Left ventricle myocardium inferior (tissue), 1 donor: Measurements from ENCODE around the gene PEX16. TPM values are rescaled to one million over a fixed set of nuclear protein-coding genes. Genes with fewer than 3 reads are reported as not detected.

Experiments
- DNase-seq: peaks from one replicate; pipeline ENCODE4 v3.0.0-alpha.2; 2020
- H3K27ac ChIP-seq: fragments of 200-600 bp; replicated peaks from 2 replicates; pipeline ENCODE4 v1.8.0; 2021
- H3K27me3 ChIP-seq: fragments of 200-600 bp; 2 replicates; pipeline ENCODE4 v1.8.0; 2021; ENCODE audit warnings: low read depth
- H3K36me3 ChIP-seq: fragments of 200-600 bp; 2 replicates; pipeline ENCODE4 v1.8.0; 2021
- H3K4me1 ChIP-seq: fragments of 200-600 bp; 2 replicates; pipeline ENCODE4 v1.8.0; 2021
- H3K4me3 ChIP-seq: fragments of 200-600 bp; 2 replicates; pipeline ENCODE4 v1.8.0; 2021; ENCODE audit warnings: mild to moderate bottlenecking, moderate library complexity
- H3K9me3 ChIP-seq: fragments of 200-600 bp; replicated peaks from 2 replicates; pipeline ENCODE4 v1.8.0; 2021
- intact Hi-C: fragments of 100-400 bp; cut with micrococcal nuclease; formaldehyde crosslinking; loops from one replicate; pipeline ENCODE4 v1.11.0; 2022
- total RNA-seq: library from RNA; stranded (reverse); fragmentation: NEBNext Ultra II Directional; extraction: Animal tissue kit (Norgen Biotek cat#: 25700); gene quantifications from one replicate; pipeline ENCODE4 v1.2.1, GENCODE V29; 2021
- TF ChIP-seq, protein P1 (sequence below): fragments of 200-600 bp; IDR thresholded peaks from 2 replicates; pipeline ENCODE4 v1.8.0; 2021; ENCODE audit warnings: antibody characterized with exemption, mild to moderate bottlenecking, borderline replicate concordance
- donor health status: DM: no; HTN: yes; CAD: no; lungs with severe emphysema.

Gene PEX16
- total RNA-seq, 1 donor from 2014 or later: 10.9 TPM

- H3K4me1 ChIP-seq: peaks cover 33% of the 10 kb centered on the region
- H3K9me3 ChIP-seq: no peaks in the 10 kb centered on the region
- H3K36me3 ChIP-seq: peaks cover 11% of the 10 kb centered on the region
- intact Hi-C loops: no loop called here
- H3K27ac ChIP-seq: no peak overlapping the region
- no peak overlapping the region for H3K4me3 ChIP-seq
- DNase-seq: peak; percentile 10
- TF ChIP-seq, protein P1, sequence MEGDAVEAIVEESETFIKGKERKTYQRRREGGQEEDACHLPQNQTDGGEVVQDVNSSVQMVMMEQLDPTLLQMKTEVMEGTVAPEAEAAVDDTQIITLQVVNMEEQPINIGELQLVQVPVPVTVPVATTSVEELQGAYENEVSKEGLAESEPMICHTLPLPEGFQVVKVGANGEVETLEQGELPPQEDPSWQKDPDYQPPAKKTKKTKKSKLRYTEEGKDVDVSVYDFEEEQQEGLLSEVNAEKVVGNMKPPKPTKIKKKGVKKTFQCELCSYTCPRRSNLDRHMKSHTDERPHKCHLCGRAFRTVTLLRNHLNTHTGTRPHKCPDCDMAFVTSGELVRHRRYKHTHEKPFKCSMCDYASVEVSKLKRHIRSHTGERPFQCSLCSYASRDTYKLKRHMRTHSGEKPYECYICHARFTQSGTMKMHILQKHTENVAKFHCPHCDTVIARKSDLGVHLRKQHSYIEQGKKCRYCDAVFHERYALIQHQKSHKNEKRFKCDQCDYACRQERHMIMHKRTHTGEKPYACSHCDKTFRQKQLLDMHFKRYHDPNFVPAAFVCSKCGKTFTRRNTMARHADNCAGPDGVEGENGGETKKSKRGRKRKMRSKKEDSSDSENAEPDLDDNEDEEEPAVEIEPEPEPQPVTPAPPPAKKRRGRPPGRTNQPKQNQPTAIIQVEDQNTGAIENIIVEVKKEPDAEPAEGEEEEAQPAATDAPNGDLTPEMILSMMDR: no peak
- peaks cover 36% of the 10 kb centered on the region for H3K27me3 ChIP-seq
These were observed 9.6 kb upstream of the PEX16 start for GRCh38 chr11:45927332-45927683.

GRCh38 chr11:45926536-45927331 lies 9.1 kb upstream of the PEX16 start:
- DNase-seq: peak; percentile 8
- peaks cover 5% of the 10 kb centered on the region for H3K36me3 ChIP-seq
- TF ChIP-seq, protein P1: no peak
- intact Hi-C loops: no loop called here
- H3K9me3 ChIP-seq: no peaks in the 10 kb centered on the region
- no peak overlapping the region for H3K4me3 ChIP-seq
- H3K4me1 ChIP-seq: peaks cover 39% of the 10 kb centered on the region
- no peak overlapping the region for H3K27ac ChIP-seq
- peaks cover 42% of the 10 kb centered on the region for H3K27me3 ChIP-seq

DNA sequence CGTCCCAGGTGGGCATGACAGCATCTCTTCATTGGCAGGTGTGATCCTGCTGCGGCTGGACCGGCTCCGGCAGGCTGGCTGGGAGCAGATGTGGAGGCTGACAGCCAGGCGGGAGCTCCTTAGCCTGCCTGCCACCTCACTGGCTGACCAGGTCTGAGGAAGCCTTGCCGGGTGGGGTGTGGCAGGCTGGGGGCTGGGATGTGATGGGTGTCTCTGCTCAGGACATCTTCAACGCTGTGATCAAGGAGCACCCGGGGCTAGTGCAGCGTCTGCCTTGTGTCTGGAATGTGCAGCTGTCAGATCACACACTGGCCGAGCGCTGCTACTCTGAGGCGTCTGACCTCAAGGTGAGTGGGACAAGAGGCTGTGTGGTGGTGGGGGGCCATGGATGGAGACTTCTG lies 8.3 kb upstream of the PEX16 start:
- Histone ChIP-seq H3K4me3 (no peak overlapping the region), H3K27ac (no peak overlapping the region), H3K36me3 (no peaks in the 10 kb centered on the region), H3K4me1 (peaks cover 34% of the 10 kb centered on the region), H3K27me3 (peaks cover 50% of the 10 kb centered on the region), H3K9me3 (no peaks in the 10 kb centered on the region)
- intact Hi-C loops: no loop called here
- TF ChIP-seq, protein P1: no peak
- peak; percentile 9 for DNase-seq

- no peak for DNase-seq
- intact Hi-C loops: no loop called here
These were observed 7.9 kb upstream of the PEX16 start for GRCh38 chr11:45925550-45925949.

DNA sequence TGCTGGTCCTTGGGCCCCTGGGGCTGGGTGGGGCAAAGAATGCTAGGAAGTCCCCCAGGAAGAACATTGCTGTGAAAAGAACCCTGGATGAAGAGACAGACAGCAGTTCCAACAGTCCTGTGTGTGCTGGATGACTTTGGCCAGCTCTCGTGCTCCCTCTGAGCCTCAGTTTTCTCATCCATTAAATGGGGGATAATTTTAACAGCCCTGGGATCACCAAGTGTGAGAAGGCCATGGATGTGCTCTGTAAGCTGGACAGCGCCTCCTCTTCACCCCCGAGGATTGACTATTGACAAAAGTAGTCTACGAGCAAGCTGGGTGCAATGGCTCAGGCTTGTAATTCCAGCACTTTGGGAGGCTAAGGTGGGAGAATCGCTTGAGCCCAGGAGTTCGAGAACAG lies 7.2 kb upstream of the PEX16 start:
- H3K4me3 ChIP-seq: no peak overlapping the region
- TF ChIP-seq, protein P1: no peak
- H3K27me3 ChIP-seq: peaks cover 50% of the 10 kb centered on the region
- intact Hi-C loops: no loop called here
- peaks cover 24% of the 10 kb centered on the region for H3K4me1 ChIP-seq
- no peak for DNase-seq
- H3K27ac ChIP-seq: no peak overlapping the region
- no peaks in the 10 kb centered on the region for H3K9me3 ChIP-seq
- H3K36me3 ChIP-seq: no peaks in the 10 kb centered on the region

More at GRCh38 chr11:45925550-45925949, 7.9 kb upstream of the PEX16 start:
- peaks cover 30% of the 10 kb centered on the region for H3K4me1 ChIP-seq
- TF ChIP-seq, protein P1: no peak
- peaks cover 50% of the 10 kb centered on the region for H3K27me3 ChIP-seq
- no peak overlapping the region for H3K4me3 ChIP-seq
- H3K36me3 ChIP-seq: no peaks in the 10 kb centered on the region
- no peak overlapping the region for H3K27ac ChIP-seq
- no peaks in the 10 kb centered on the region for H3K9me3 ChIP-seq
